ENCODE data around the gene TMEM178A.

Gene TMEM178A

DNA sequence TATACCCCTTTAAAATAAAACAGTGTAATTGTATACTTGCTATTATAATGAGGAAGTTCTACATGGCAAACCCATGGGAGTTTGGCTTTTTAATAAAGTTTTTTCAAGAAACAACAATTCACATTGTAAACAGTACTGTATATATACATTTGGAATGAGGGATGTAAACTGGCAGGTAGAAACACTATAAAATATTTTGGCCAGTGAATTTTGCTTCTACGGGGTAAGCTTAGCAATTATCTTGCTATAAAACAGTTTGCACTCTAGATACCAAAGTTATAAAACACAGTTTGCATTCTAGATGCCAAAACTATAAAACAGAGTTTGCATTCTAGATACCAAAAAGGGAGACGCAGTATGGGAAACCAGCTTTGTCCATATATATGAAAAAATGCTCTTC is 96.7 kb downstream of the TMEM178A start:
- DNase-seq, result no peak

Measured in NCI-H187 treated with DMSO at 0.1 percent for 48 hours (cell line).